HG02588 (cell line): ENCODE data around the gene PDZD8.

Source experiments
- ATAC-seq: cut with Tn5 transposase; IDR thresholded peaks from one replicate; pipeline ENCODE4 v1.9.1; 2021; ENCODE audit warnings: mild to moderate bottlenecking, moderate library complexity; ENCODE audit not compliant: unreplicated experiment

Gene PDZD8

GRCh38 chr10:117352724-117353123, 22.5 kb downstream of the PDZD8 start:
- ATAC-seq = no peak

- no peak for ATAC-seq
These were observed 23.2 kb downstream of the PDZD8 start for GRCh38 chr10:117351996-117352395.

- ATAC-seq = no peak
These were observed 23.7 kb downstream of the PDZD8 start for GRCh38 chr10:117351558-117351957.

GRCh38 chr10:117350909-117351308, 24.3 kb downstream of the PDZD8 start:
- peak; percentile 82 for ATAC-seq

- ATAC-seq = no peak
These were observed 27.0 kb downstream of the PDZD8 start for GRCh38 chr10:117348236-117348635.

- no peak for ATAC-seq
These were observed 28.7 kb downstream of the PDZD8 start for GRCh38 chr10:117346574-117346973.

- no peak for ATAC-seq
These were observed 30.1 kb downstream of the PDZD8 start for GRCh38 chr10:117345143-117345542.

- ATAC-seq = no peak
These were observed 32.6 kb downstream of the PDZD8 start for GRCh38 chr10:117342641-117343040.

- no peak for ATAC-seq
These were observed 34.2 kb downstream of the PDZD8 start for GRCh38 chr10:117341061-117341460.

GRCh38 chr10:117339979-117340378, 35.3 kb downstream of the PDZD8 start:
- ATAC-seq = no peak

- no peak for ATAC-seq
These were observed 35.7 kb downstream of the PDZD8 start for GRCh38 chr10:117339578-117339977.

GRCh38 chr10:117334926-117335325, 40.3 kb downstream of the PDZD8 start:
- no peak for ATAC-seq

GRCh38 chr10:117334066-117334465, 41.2 kb downstream of the PDZD8 start:
- no peak for ATAC-seq

- no peak for ATAC-seq
These were observed 48.0 kb downstream of the PDZD8 start for GRCh38 chr10:117327262-117327661.

- no peak for ATAC-seq
These were observed 50.9 kb downstream of the PDZD8 start for GRCh38 chr10:117324367-117324766.

GRCh38 chr10:117322260-117322659, 53.0 kb downstream of the PDZD8 start:
- ATAC-seq = no peak

GRCh38 chr10:117320050-117320665, 55.1 kb downstream of the PDZD8 start:
- no peak for ATAC-seq

- no peak for ATAC-seq
These were observed 56.3 kb downstream of the PDZD8 start for GRCh38 chr10:117318909-117319308.

- no peak for ATAC-seq
These were observed 58.5 kb downstream of the PDZD8 start for GRCh38 chr10:117316701-117317100.

- no peak for ATAC-seq
These were observed 61.6 kb downstream of the PDZD8 start for GRCh38 chr10:117313641-117314040.

GRCh38 chr10:117312430-117312829, 62.8 kb downstream of the PDZD8 start:
- no peak for ATAC-seq

GRCh38 chr10:117311261-117311660, 64.0 kb downstream of the PDZD8 start:
- ATAC-seq = no peak

- no peak for ATAC-seq
These were observed 68.6 kb downstream of the PDZD8 start for GRCh38 chr10:117306674-117307073.
